Astrocyte of the spinal cord (primary cell): ENCODE measurements around the gene MX1.

Experiments used
- DNase-seq: peaks from one replicate; pipeline ENCODE4 v3.0.0; 2011; ENCODE audit warnings: low read depth, low spot score
- H3K4me3 ChIP-seq: 2 replicates; pipeline ENCODE4 v1.5.1; 2011; ENCODE audit warnings: low read depth, mild to moderate bottlenecking, low read length, moderate library complexity
- CTCF ChIP-seq: IDR thresholded peaks from 2 replicates; pipeline ENCODE4 v1.5.1; 2012; ENCODE audit warnings: low read depth, mild to moderate bottlenecking, low read length, inconsistent platforms
- in situ Hi-C: cut with HindIII; loops from 2 replicates; pipeline ENCODE4 v1.10.0; 2017; ENCODE audit warnings: low sequenced_read_pairs

The MX1 gene

DNA sequence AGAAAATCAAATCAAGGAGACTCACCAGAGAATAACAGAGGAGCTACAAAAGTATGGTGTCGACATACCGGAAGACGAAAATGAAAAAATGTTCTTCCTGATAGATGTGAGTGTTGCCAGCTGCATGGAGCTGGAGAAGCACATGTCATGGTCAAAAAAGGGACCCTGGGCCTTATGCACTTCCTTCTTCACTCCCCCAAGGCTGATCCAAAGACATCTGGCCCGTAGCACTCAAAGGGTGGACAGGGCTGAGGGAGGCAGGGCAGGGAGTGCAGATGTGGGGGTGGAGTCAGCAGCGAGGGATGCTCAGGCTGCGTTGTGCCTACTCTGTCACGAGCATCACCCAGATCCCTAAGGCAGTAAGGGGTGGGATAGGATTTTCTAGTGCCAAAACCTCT is 19.4 kb downstream of the MX1 start:
- no peak for DNase-seq
- TF ChIP-seq CTCF = no peak
- in situ Hi-C loops = no loop called here
- no peak overlapping the region for H3K4me3 ChIP-seq

DNA sequence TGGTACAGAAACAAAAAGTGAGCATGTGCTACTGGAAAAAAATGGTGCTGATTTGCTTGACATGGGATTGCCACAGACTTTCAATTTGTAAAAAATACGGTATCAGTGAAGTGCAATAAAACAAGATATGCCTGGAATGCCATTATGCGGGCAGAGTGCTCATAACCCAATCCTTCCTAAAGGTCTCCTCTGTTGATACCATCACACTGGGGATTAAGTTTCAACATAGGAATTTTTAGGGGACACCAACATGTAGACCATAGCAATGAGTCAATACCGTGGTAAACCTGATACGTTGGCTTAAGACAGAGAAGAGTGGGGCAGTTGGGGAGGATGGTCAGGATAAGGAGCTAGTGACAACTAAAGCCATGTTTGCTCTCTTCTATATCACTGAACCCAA is 20.5 kb downstream of the MX1 start:
- no peak for TF ChIP-seq CTCF
- in situ Hi-C loops = no loop called here
- H3K4me3 ChIP-seq = no peak overlapping the region

DNA sequence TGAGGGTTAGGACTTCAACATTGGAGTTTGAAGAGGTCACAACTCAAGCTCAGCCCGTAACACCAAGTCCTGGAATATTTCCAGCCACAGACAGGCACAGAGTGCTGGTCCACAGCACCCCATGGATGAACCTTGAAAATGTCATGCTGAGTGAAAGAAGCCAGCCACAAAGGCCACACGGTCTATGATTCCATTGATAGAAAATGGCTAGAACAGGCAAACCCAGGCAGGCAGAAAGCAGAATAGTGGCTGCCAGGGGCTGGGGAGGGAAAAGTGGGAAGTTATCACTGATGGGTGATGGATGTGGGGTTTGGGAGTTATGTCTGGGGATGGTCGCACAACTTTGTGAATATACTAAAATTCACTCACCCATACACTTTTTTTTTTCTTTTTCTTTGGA is 21.3 kb downstream of the MX1 start:
- in situ Hi-C loops = no loop called here
- no peak overlapping the region for H3K4me3 ChIP-seq
- no peak for TF ChIP-seq CTCF

More for the DNA sequence above, 20.5 kb downstream of the MX1 start:
- no peak for DNase-seq

GRCh38 chr21:41449613-41450012 is 23.6 kb downstream of the MX1 start:
- no peak for DNase-seq
- no peak for TF ChIP-seq CTCF
- in situ Hi-C loops = no loop called here
- no peak overlapping the region for H3K4me3 ChIP-seq

More for the DNA sequence above, 21.3 kb downstream of the MX1 start:
- no peak for DNase-seq

GRCh38 chr21:41451753-41452676 is 26.0 kb downstream of the MX1 start:
- in situ Hi-C loops = no loop called here
- TF ChIP-seq CTCF = no peak
- H3K4me3 ChIP-seq = no peak overlapping the region
- DNase-seq = no peak

DNA sequence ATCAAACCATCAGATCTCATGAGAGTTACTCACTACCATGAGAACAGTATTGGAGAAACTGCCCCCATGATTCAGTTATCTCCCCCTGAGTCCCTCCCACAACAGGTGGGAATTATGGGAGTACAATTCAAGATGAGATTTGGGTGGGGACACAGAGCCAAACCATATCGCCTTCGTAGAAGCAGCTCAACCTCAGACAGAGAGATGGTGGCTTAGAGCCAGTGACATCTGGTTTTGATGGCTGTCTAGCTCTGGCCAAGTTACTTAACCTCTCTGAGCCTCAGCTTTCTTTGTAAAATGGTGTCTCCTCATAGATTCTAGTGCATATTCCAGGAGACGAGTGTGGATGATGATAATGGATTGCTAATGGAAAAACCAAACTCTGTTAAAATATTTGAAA is 27.2 kb downstream of the MX1 start:
- no peak overlapping the region for H3K4me3 ChIP-seq
- in situ Hi-C loops = no loop called here
- no peak for DNase-seq
- no peak for TF ChIP-seq CTCF
